ENCODE measurements around the gene ZXDC. TPM values are rescaled to one million over a fixed set of nuclear protein-coding genes. Genes with fewer than 3 reads are reported as not detected.

Gene ZXDC
- total RNA-seq, 2 donors from 2014 or later, result 20.4 to 28.5 TPM

DNA sequence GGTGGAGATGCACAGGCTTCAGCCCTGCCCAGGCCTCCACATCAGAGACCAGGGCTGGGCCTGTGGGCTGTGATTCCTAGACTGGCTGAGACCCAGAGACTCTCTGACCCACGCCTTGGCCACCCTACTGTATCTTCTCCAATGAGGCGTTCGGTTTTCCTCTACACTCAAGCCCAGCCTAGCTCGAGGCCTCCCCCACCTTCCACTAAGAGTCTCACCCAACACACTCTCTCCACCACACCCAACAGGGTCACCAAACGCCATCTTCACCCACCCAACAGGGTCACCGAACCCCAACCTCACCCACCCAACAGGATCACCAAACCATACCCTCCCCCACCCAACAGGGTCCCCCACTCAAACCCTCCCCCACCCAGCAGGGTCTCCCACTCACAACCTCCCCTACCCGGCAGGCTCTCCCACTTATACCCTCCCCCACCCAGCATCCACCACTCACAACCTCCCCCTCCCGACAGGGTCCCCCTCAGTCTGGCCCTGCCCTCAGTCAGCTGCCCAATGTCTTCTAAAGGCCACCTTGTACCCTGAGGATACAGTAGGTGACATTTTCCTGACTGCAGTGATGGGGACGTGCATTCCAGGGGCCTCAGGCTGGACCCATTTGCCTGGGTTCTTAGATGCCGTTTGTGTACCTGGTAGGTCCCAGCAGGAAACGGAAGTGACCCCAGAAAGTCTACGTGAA lies 60.6 kb downstream of the ZXDC start:
- no peak for DNase-seq
- Histone ChIP-seq H3K9ac (ENCODE audit: low read depth in 2 of 2, low read length in 2 of 2) (no peak overlapping the region), H3K9me3 (no peaks in the 10 kb centered on the region), H3K4me3 (no peak overlapping the region), H3K27me3 (peaks cover 4% of the 10 kb centered on the region), H3K36me3 (no peaks in the 10 kb centered on the region), H3K4me1 (no peaks in the 10 kb centered on the region), H3K27ac (no peak overlapping the region)
- intact Hi-C loops (cut with DNase I), result no loop called here
- TF ChIP-seq, protein P1, sequence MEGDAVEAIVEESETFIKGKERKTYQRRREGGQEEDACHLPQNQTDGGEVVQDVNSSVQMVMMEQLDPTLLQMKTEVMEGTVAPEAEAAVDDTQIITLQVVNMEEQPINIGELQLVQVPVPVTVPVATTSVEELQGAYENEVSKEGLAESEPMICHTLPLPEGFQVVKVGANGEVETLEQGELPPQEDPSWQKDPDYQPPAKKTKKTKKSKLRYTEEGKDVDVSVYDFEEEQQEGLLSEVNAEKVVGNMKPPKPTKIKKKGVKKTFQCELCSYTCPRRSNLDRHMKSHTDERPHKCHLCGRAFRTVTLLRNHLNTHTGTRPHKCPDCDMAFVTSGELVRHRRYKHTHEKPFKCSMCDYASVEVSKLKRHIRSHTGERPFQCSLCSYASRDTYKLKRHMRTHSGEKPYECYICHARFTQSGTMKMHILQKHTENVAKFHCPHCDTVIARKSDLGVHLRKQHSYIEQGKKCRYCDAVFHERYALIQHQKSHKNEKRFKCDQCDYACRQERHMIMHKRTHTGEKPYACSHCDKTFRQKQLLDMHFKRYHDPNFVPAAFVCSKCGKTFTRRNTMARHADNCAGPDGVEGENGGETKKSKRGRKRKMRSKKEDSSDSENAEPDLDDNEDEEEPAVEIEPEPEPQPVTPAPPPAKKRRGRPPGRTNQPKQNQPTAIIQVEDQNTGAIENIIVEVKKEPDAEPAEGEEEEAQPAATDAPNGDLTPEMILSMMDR (IDR thresholded peaks at IDR 0.05), result no peak

DNA sequence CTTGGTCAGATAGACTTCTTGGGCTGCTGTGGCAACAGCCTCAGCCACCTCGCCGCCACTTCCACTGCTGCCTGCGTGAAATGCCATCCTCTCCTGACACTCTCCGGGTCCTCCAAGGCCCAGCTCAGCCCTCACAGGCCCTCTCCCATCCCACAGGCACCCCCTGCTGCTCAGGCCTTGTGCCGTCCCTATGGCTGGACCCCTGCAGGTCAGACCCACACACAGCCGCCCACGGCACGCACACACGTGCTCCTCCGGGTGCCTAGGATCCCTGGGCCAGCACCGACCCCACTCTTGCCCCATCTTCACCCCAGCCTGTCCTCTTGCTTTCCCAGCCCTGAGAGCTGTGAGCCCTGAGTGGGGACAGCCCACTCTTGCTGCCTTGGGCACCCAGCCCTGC lies 61.3 kb downstream of the ZXDC start:
- H3K27me3 ChIP-seq, result peaks cover 4% of the 10 kb centered on the region
- no peaks in the 10 kb centered on the region for H3K4me1 ChIP-seq
- no peak overlapping the region for H3K4me3 ChIP-seq
- no peak for DNase-seq
- TF ChIP-seq, protein P1 (IDR thresholded peaks at IDR 0.05), result no peak
- no peak overlapping the region for H3K9ac ChIP-seq (ENCODE audit: low read depth in 2 of 2, low read length in 2 of 2)
- H3K9me3 ChIP-seq, result no peaks in the 10 kb centered on the region
- no peak overlapping the region for H3K27ac ChIP-seq
- intact Hi-C loops (cut with DNase I), result no loop called here
- no peaks in the 10 kb centered on the region for H3K36me3 ChIP-seq

DNA sequence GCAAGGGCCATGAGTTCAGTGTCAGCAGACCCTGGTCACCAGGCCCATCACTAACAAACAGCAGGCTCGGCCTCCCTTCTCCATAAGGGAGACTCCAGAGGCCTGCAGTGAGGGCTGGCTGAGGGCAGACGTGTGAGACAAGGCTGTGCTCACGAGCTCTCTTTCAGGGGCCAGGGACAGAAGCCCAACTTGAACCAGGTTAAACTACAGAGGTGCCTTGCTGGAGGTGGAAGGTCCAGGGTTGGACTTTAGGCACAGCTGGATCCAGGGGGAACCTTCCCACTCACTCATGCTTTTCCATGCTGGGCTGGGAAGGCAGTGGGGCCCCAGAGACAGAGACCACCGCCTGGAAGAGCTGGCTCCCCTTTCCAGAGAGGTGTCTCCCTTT lies 62.0 kb downstream of the ZXDC start:
- intact Hi-C loops (cut with DNase I), result no loop called here
- DNase-seq, result no peak

DNA sequence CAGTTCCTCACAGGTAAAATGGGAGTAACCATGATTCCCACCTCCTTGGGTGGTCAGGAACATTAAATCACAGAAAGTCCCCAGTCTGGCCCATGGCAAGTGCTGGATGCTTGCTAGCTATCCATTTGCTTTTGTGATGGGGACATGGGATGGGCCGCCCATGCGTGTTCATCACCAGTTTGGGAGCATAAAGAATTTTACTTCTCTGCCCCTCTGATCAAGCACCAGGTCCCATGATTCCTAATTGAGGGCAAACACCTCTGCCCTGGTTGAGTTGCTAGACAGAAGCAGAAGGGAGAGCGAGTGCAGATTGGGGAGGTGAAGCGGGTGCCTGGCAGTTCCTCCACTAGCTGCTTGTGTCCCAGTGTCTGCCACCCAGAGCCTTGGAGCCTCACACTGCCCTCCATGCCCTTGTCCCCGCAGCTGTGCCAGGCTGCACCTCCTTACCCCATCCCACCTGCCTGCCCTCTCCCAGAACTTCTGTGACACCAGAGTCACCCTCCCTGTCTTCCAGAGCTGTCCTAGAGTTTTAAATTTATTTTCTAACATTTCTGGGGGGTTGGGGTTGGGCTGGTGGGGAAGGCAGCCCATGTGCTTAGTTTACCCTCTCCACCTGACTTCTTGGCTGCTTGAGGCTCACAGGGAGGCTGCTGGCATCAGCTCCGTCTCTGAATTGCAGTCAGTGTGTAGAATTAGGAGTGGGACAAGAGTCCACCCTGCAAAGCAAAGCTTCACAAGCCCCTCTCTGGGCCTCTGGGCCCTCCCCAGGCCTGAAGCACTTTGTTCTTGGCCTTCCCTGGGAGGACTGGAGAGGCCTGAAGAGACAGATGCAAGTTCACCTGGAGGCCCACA lies 62.6 kb downstream of the ZXDC start:
- no peak overlapping the region for H3K27ac ChIP-seq
- no peak for DNase-seq
- no peak overlapping the region for H3K4me3 ChIP-seq
- H3K27me3 ChIP-seq, result peaks cover 4% of the 10 kb centered on the region
- H3K9me3 ChIP-seq, result no peaks in the 10 kb centered on the region
- TF ChIP-seq, protein P1 (IDR thresholded peaks at IDR 0.05), result no peak
- intact Hi-C loops (cut with DNase I), result no loop called here
- H3K36me3 ChIP-seq, result no peaks in the 10 kb centered on the region
- no peak overlapping the region for H3K9ac ChIP-seq (ENCODE audit: low read depth in 2 of 2, low read length in 2 of 2)
- H3K4me1 ChIP-seq, result no peaks in the 10 kb centered on the region

More for the DNA sequence above, 62.0 kb downstream of the ZXDC start:
- Histone ChIP-seq H3K9ac (ENCODE audit: low read depth in 2 of 2, low read length in 2 of 2) (no peak overlapping the region), H3K9me3 (no peaks in the 10 kb centered on the region), H3K4me3 (no peak overlapping the region), H3K4me1 (no peaks in the 10 kb centered on the region), H3K27ac (no peak overlapping the region), H3K27me3 (peaks cover 4% of the 10 kb centered on the region), H3K36me3 (no peaks in the 10 kb centered on the region)
- TF ChIP-seq, protein P1 (IDR thresholded peaks at IDR 0.05), result no peak

DNA sequence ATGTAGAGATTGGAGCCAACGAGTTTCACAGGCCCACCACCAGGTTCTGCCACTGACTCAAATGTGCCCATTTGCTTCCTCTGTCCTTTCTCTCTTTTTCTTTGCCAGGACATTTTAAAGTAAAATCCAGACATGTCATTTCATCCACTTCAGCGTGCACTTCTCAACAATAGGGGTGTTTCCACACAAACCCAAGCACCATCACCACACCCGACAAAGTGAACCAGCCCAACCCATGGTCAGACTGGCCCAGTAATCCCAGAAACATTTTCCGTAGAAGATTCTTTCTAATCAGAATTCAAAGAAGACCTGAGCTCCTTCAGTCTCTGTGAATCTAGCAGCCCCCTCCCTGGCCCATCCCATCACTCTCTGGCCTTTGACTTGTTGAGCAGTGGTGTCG lies 67.6 kb downstream of the ZXDC start:
- Histone ChIP-seq H3K27me3 (no peaks in the 10 kb centered on the region), H3K9ac (ENCODE audit: low read depth in 2 of 2, low read length in 2 of 2) (no peak overlapping the region), H3K9me3 (no peaks in the 10 kb centered on the region), H3K4me3 (no peak overlapping the region), H3K27ac (no peak overlapping the region), H3K4me1 (no peaks in the 10 kb centered on the region), H3K36me3 (no peaks in the 10 kb centered on the region)
- intact Hi-C loops (cut with DNase I), result no loop called here
- TF ChIP-seq, protein P1 (IDR thresholded peaks at IDR 0.05), result no peak
- DNase-seq, result no peak

Data from colonic mucosa (tissue), 4 donors.